Activated CD8-positive, alpha-beta memory T cell treated with anti-CD3 and anti-CD28 coated beads, Interleukin-2, amount 10 ng/mL, durations not matched to agents 7 days and 5 days (primary cell): ENCODE data around the gene C1orf105. TPM values are rescaled to one million over a fixed set of nuclear protein-coding genes. Genes with fewer than 3 reads are reported as not detected.
"Not testable (repeated sequence)": the region's sequence is repeated elsewhere in the genome, so short reads cannot be mapped to it uniquely, and the experiment has no call there.

ENCODE experiments used
- ATAC-seq: fragments of 150-1000 bp; cut with Tn5 transposase; one replicate; pipeline ENCODE4 v1.10.0; 2021; ENCODE audit warnings: moderate library complexity
- CTCF ChIA-PET: fragments of 350-600 bp; sonication (Branson Sonifier 250); formaldehyde crosslinking; loops from one replicate; lab custom pipeline; 2021; ENCODE audit warnings: antibody characterized with exemption; lab: Charles Lee
- DNase-seq: peaks from one replicate; pipeline ENCODE4 v3.0.0-alpha.2; 2020
- H3K27ac Mint-ChIP-seq: one replicate; pipeline ENCODE4 v1.8.0; 2021; ENCODE audit warnings: mild to moderate bottlenecking, mixed read lengths
- H3K27me3 Mint-ChIP-seq: one replicate; pipeline ENCODE4 v1.8.0; 2021; ENCODE audit warnings: mixed read lengths
- H3K36me3 Mint-ChIP-seq: one replicate; pipeline ENCODE4 v1.8.0; 2021; ENCODE audit warnings: mild to moderate bottlenecking, mixed read lengths
- H3K4me1 Mint-ChIP-seq: one replicate; pipeline ENCODE4 v1.8.0; 2021; ENCODE audit warnings: mixed read lengths
- H3K4me3 Mint-ChIP-seq: one replicate; pipeline ENCODE4 v1.8.0; 2021; ENCODE audit warnings: mild to moderate bottlenecking, moderate library complexity, mixed read lengths
- H3K9me3 Mint-ChIP-seq: one replicate; pipeline ENCODE4 v1.8.0; 2022; ENCODE audit warnings: low read depth, mixed read lengths
- total RNA-seq, 2 experiments: library from RNA; stranded (reverse); gene quantifications; one replicate each; pipeline ENCODE4 v1.2.3, GENCODE V29; 2021

C1orf105 gene
- total RNA-seq, 2 experiments from 2014 or later: not detected

- Mint-ChIP-seq H3K4me1 (peaks cover 3% of the 10 kb centered on the region), H3K4me3 (no peak overlapping the region), H3K27ac (no peak overlapping the region), H3K9me3 (peaks cover 1% of the 10 kb centered on the region), H3K36me3 (peaks cover 4% of the 10 kb centered on the region), H3K27me3 (no peaks in the 10 kb centered on the region)
- CTCF ChIA-PET: interaction anchor here (0.7 to 0.8 kb wide), 2 partner anchors 11 to 324 kb away, joined by 3 read pairs; no protein-coding TSS in a partner anchor
- DNase-seq (no peak), ATAC-seq (no peak)
Measured at GRCh38 chr1:172414331-172414730, 6.2 kb upstream of the C1orf105 start.

- no peaks in the 10 kb centered on the region for H3K9me3 Mint-ChIP-seq
- H3K4me3 Mint-ChIP-seq: no peak overlapping the region
- no peak overlapping the region for H3K27ac Mint-ChIP-seq
- peaks cover 3% of the 10 kb centered on the region for H3K4me1 Mint-ChIP-seq
- CTCF ChIA-PET: interaction anchor here (1.3 to 1.5 kb wide), 2 partner anchors 13 to 161 kb away, joined by 4 read pairs; no protein-coding TSS in a partner anchor
- no peaks in the 10 kb centered on the region for H3K27me3 Mint-ChIP-seq
- peaks cover 4% of the 10 kb centered on the region for H3K36me3 Mint-ChIP-seq
- ATAC-seq (no peak), DNase-seq (no peak)
Measured at GRCh38 chr1:172416496-172417035, 3.9 kb upstream of the C1orf105 start.

GRCh38 chr1:172417557-172417956, 2.9 kb upstream of the C1orf105 start:
- DNase-seq: no peak
- ATAC-seq: no peak
- Mint-ChIP-seq H3K27me3 (no peaks in the 10 kb centered on the region), H3K9me3 (no peaks in the 10 kb centered on the region), H3K4me1 (no peaks in the 10 kb centered on the region), H3K27ac (no peak overlapping the region), H3K36me3 (peaks cover 2% of the 10 kb centered on the region), H3K4me3 (no peak overlapping the region)
- CTCF ChIA-PET: interaction anchor here (1.2 to 1.5 kb wide), 3 partner anchors 12 to 162 kb away, joined by 3 to 4 read pairs (median 4); no protein-coding TSS in a partner anchor

GRCh38 chr1:172421974-172422604, 1.6 kb downstream of the C1orf105 start:
- CTCF ChIA-PET: no interaction called here
- Mint-ChIP-seq H3K36me3 (no peaks in the 10 kb centered on the region), H3K4me1 (no peaks in the 10 kb centered on the region), H3K9me3 (no peaks in the 10 kb centered on the region), H3K27me3 (no peaks in the 10 kb centered on the region), H3K27ac (no peak overlapping the region), H3K4me3 (no peak overlapping the region)
- ATAC-seq: no peak
- no peak for DNase-seq

GRCh38 chr1:172423336-172423735, 2.9 kb downstream of the C1orf105 start:
- Mint-ChIP-seq H3K27me3 (no peaks in the 10 kb centered on the region), H3K4me3 (no peak overlapping the region), H3K9me3 (no peaks in the 10 kb centered on the region), H3K4me1 (no peaks in the 10 kb centered on the region), H3K27ac (no peak overlapping the region), H3K36me3 (no peaks in the 10 kb centered on the region)
- no peak for DNase-seq
- ATAC-seq: no peak
- CTCF ChIA-PET: no interaction called here

GRCh38 chr1:172425339-172425738, 4.9 kb downstream of the C1orf105 start:
- Mint-ChIP-seq H3K9me3 (no peaks in the 10 kb centered on the region), H3K4me3 (no peak overlapping the region), H3K4me1 (peaks cover 9% of the 10 kb centered on the region), H3K36me3 (no peaks in the 10 kb centered on the region), H3K27ac (no peak overlapping the region), H3K27me3 (no peaks in the 10 kb centered on the region)
- ATAC-seq: no peak
- DNase-seq: no peak
- CTCF ChIA-PET: interaction anchor here (0.7 to 2.1 kb wide), 3 partner anchors 11 to 423 kb away, joined by 3 to 6 read pairs (median 6); partner anchors contain the start of gene PIGC

GRCh38 chr1:172427191-172427590, 6.7 kb downstream of the C1orf105 start:
- no peaks in the 10 kb centered on the region for H3K27me3 Mint-ChIP-seq
- ATAC-seq (peak; percentile 48), DNase-seq (no peak)
- CTCF ChIA-PET: interaction anchor here (1.7 to 2.8 kb wide), 3 partner anchors 14 to 337 kb away, joined by 5 to 10 read pairs (median 6); no protein-coding TSS in a partner anchor
- H3K27ac Mint-ChIP-seq: no peak overlapping the region
- H3K4me3 Mint-ChIP-seq: no peak overlapping the region
- H3K4me1 Mint-ChIP-seq: peaks cover 17% of the 10 kb centered on the region
- H3K9me3 Mint-ChIP-seq: no peaks in the 10 kb centered on the region
- H3K36me3 Mint-ChIP-seq: no peaks in the 10 kb centered on the region

- ATAC-seq: peak; percentile 78
- Mint-ChIP-seq H3K4me1 (peaks cover 17% of the 10 kb centered on the region), H3K9me3 (no peaks in the 10 kb centered on the region), H3K27me3 (no peaks in the 10 kb centered on the region), H3K4me3 (no peak overlapping the region), H3K27ac (no peak overlapping the region), H3K36me3 (peaks cover 4% of the 10 kb centered on the region)
- peak; percentile 55 for DNase-seq
- CTCF ChIA-PET: interaction anchor here (0.6 to 2.8 kb wide), 13 partner anchors 9 to 441 kb away, joined by 3 to 18 read pairs (median 4); partner anchors contain the start of genes C1orf105 and PIGC
Measured at GRCh38 chr1:172429331-172430127, 9.0 kb downstream of the C1orf105 start.

- DNase-seq (no peak), ATAC-seq (no peak)
- CTCF ChIA-PET: interaction anchor here (0.6 to 2.3 kb wide), 11 partner anchors 10 to 441 kb away, joined by 3 to 18 read pairs (median 4); partner anchors contain the start of genes C1orf105 and PIGC
- Mint-ChIP-seq H3K9me3 (no peaks in the 10 kb centered on the region), H3K27me3 (no peaks in the 10 kb centered on the region), H3K36me3 (peaks cover 4% of the 10 kb centered on the region), H3K27ac (no peak overlapping the region), H3K4me1 (peaks cover 17% of the 10 kb centered on the region), H3K4me3 (no peak overlapping the region)
Measured at GRCh38 chr1:172430128-172430454, 9.6 kb downstream of the C1orf105 start.

- Mint-ChIP-seq H3K4me1 (peaks cover 17% of the 10 kb centered on the region), H3K27me3 (no peaks in the 10 kb centered on the region), H3K4me3 (no peak overlapping the region), H3K36me3 (peaks cover 6% of the 10 kb centered on the region), H3K9me3 (no peaks in the 10 kb centered on the region), H3K27ac (no peak overlapping the region)
- CTCF ChIA-PET: interaction anchor here (0.9 to 1.5 kb wide), 6 partner anchors 14 to 429 kb away, joined by 3 to 4 read pairs (median 3); no protein-coding TSS in a partner anchor
- ATAC-seq: no peak
- DNase-seq: no peak
Measured at GRCh38 chr1:172431204-172431603, 10.7 kb downstream of the C1orf105 start.

GRCh38 chr1:172431721-172432192, 11.3 kb downstream of the C1orf105 start:
- ATAC-seq (no peak), DNase-seq (no peak)
- H3K4me1 Mint-ChIP-seq: peaks cover 17% of the 10 kb centered on the region
- H3K4me3 Mint-ChIP-seq: no peak overlapping the region
- CTCF ChIA-PET: interaction anchor here (0.9 to 1.5 kb wide), 7 partner anchors 14 to 429 kb away, joined by 3 to 4 read pairs (median 3); no protein-coding TSS in a partner anchor
- no peaks in the 10 kb centered on the region for H3K9me3 Mint-ChIP-seq
- no peak overlapping the region for H3K27ac Mint-ChIP-seq
- peaks cover 6% of the 10 kb centered on the region for H3K36me3 Mint-ChIP-seq
- no peaks in the 10 kb centered on the region for H3K27me3 Mint-ChIP-seq

GRCh38 chr1:172437183-172437582, 16.7 kb downstream of the C1orf105 start:
- H3K4me3 Mint-ChIP-seq, DNase-seq, H3K9me3 Mint-ChIP-seq, H3K27me3 Mint-ChIP-seq, CTCF ChIA-PET, ATAC-seq, H3K27ac Mint-ChIP-seq: not testable (repeated sequence)
- Mint-ChIP-seq H3K4me1 (peaks cover 13% of the 10 kb centered on the region), H3K36me3 (peaks cover 26% of the 10 kb centered on the region)

- no peak for DNase-seq
- Mint-ChIP-seq H3K4me1 (peaks cover 26% of the 10 kb centered on the region), H3K9me3 (no peaks in the 10 kb centered on the region), H3K27ac (no peak overlapping the region), H3K4me3 (peak overlapping the region; percentile 82), H3K27me3 (no peaks in the 10 kb centered on the region), H3K36me3 (peaks cover 22% of the 10 kb centered on the region)
- no peak for ATAC-seq
- CTCF ChIA-PET: interaction anchor here (1.1 to 3.4 kb wide), 9 partner anchors 8 to 456 kb away, joined by 3 to 18 read pairs (median 6); no protein-coding TSS in a partner anchor
Measured at GRCh38 chr1:172442404-172442803, 21.9 kb downstream of the C1orf105 start.
